Liver (tissue), 3 donors: ENCODE results near the gene CHST5.

Experiments
- ATF3 ChIP-seq: IDR thresholded peaks from 2 replicates; pipeline ENCODE4 v1.6.1; 2016; ENCODE audit warnings: antibody characterized with exemption
- CTCF ChIP-seq: fragments of 150-350 bp; IDR thresholded peaks from 2 replicates; pipeline ENCODE4 v1.5.1; 2017; ENCODE audit warnings: improper control_type of control experiment, low read depth, low read length; ENCODE audit not compliant: missing input control
- HNF4G ChIP-seq: IDR thresholded peaks from 2 replicates; pipeline ENCODE4 v1.6.1; 2016; ENCODE audit warnings: antibody characterized with exemption
- JUND ChIP-seq, 2 donors: IDR thresholded peaks; 2 replicates each; pipeline ENCODE4 v1.6.1; 2016; ENCODE audit warnings: antibody characterized with exemption in 2 of 2
- NR2F2 ChIP-seq: IDR thresholded peaks from 2 replicates; pipeline ENCODE4 v1.6.1; 2016; ENCODE audit warnings: antibody characterized with exemption
- RAD21 ChIP-seq, 2 donors: IDR thresholded peaks; 2 replicates each; pipeline ENCODE4 v1.6.1; 2016; ENCODE audit warnings: antibody characterized with exemption in 2 of 2, mild to moderate bottlenecking in 2 of 2
- RXRA ChIP-seq, 2 donors: IDR thresholded peaks; 2 replicates each; pipeline ENCODE4 v1.6.1; 2017 to 2018; ENCODE audit warnings: antibody characterized with exemption in 2 of 2, mild to moderate bottlenecking in 1 of 2
- TAF1 ChIP-seq: conservative IDR thresholded peaks from 2 replicates; pipeline ENCODE4 v1.6.1; 2016; ENCODE audit warnings: antibody characterized with exemption, mild to moderate bottlenecking
- TF ChIP-seq, protein P1 (sequence below): IDR thresholded peaks from 2 replicates; pipeline ENCODE4 v1.6.1; 2016; ENCODE audit warnings: antibody characterized with exemption
- donor health status: healthy.
- donor health status: healthy.

DNA sequence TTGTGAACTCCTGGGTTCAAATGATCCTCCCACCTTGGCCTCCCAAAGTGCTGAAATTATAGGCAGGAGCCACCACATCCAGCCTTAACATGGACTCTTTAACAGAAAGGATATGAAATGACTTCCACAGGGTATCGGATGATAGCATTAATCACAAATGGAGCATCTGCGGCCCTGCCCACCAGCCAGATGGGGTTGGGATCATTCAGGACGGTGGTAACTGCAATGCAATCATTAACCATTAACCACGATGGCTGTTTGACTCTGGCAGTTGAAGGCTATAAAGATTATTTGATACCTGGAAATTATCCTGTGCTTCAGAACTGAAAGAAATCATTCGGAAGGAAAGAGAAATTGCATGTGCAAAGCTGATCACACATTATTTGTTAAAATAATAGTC is 5.3 kb upstream of the CHST5 start:
- TF ChIP-seq JUND (IDR thresholded peaks at IDR 0.05) (no peak), CTCF (no peak), HNF4G (no peak), TAF1 (no peak), NR2F2 (no peak), RAD21 (IDR thresholded peaks at IDR 0.05) (no peak), RXRA (IDR thresholded peaks at IDR 0.05) (no peak), ATF3 (no peak)
- TF ChIP-seq, protein P1, sequence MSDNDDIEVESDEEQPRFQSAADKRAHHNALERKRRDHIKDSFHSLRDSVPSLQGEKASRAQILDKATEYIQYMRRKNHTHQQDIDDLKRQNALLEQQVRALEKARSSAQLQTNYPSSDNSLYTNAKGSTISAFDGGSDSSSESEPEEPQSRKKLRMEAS, result no peak
